CD4-positive, alpha-beta T cell treated with Interleukin-15 for 1 hour (primary cell): ENCODE measurements around the gene BCL10.

Source experiments
- DNase-seq: peaks from one replicate; pipeline ENCODE4 v3.0.0-alpha.2; 2020

The BCL10 gene

DNA sequence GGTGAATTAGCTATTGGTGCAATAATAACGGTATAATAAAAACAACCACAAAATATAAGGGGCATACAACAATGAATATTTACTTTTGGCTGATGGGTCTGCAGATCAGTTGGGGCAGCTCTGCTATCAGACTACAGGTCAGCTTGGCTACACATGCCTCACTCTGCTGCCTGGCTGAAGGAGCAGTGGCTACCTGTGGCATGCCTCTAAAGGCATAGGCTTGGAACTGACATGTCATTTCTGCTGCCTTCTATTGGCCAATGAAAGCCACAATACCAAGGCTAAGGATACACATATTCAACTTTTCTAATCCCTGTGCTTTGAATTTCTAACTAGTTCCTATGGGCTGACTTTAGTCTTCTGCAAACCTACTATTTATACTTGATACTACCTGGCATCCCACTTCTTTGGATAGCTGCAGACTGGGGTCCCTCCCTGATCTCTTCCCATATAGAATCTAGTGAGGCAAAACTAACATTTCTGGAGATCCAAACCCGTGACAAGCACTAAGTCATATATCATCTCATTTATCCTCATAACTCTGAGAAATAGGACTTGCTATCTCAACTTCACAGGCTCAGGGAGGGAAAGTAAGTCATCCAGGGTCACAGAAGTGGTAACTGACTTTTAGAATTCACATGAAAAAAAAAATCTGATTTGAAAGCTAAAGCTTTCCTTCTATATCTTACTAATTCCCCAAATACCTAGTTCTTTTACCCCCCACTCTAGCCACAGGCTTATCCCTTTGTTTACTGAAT lies 56.4 kb downstream of the BCL10 start:
- DNase-seq = no peak

DNA sequence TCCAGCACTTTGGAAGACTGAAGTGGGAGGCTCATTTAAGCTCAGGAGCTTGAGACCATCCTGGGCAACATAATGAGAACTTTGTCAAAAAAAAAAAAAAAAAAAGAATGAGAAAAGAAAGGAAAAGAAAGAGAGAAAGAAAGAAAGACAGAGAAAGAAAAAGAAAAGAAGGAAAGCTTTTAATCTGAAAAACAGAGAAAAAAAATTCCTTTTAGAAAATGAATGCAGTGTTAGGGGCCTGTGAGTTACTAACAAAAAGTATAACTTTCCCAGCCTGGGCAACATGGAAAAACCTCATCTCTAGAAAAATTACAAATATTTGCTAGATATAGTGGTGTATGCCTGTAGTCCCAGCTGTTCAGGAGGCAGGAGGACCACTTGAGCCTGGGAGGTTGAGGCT lies 59.7 kb downstream of the BCL10 start:
- no peak for DNase-seq
